ENCODE measurements around the gene XXYLT1.

The XXYLT1 gene

DNA sequence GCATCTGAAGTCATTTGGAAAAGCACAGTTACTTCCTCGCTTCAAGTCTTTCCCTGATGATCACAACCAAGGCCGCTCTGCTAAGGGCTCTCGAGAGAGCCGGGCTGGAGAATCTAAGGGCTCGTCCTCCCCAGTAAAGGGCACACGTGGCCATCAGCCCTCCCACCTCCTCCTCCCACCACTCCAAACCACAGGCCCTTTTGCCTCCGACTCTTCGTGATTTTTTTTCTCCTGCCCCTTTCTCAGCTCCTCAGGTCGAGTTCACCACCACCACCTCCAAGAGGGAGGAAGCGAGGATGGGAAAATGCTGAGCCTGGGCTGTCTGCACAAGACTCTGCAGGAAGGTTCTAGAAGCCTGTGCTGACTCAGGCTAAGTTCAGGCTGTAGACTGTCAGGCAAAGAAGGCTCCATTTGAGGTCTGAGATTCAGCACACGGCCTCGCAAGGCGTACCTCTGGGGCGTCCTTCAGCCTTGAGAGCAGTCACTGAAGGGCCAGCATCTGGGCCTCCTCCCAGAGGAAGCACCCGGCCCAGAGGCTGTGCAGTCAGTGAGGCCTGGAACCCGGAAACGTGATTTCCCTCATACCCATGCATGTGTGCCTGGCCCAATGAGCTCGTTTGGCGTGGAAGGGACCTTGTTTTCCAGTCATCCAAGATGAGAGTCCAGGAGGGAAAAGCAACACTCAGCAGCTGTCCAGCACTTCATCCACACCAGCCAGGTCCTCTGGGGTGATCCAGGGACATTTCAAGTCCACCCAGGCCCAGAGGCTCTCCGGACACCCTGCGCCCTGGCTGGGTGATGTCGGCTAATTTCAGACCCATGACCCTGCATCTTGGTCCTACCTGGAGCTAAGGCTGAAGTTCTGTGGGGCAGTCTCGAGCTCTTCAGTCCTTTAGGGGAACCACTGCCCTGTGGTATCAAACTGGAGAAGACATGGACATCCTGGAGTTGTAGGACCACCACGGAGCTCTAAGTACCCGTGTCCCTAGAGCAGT is 196.8 kb downstream of the XXYLT1 start:
- Histone ChIP-seq H3K36me3 (ENCODE audit: insufficient read depth, insufficient read length, low read length) (peaks cover 26% of the 10 kb centered on the region), H3K9me3 (ENCODE audit: insufficient read depth, low read length) (no peaks in the 10 kb centered on the region), H3K4me1 (ENCODE audit: insufficient read depth, insufficient read length) (peaks cover 15% of the 10 kb centered on the region), H3K4me3 (ENCODE audit: insufficient read length, low read depth) (no peak overlapping the region), H3K27me3 (ENCODE audit: insufficient read depth, insufficient read length) (no peaks in the 10 kb centered on the region), H3K9ac (ENCODE audit: insufficient read length, low read depth) (no peak overlapping the region)
- no peak for TF ChIP-seq ZNF274 (IDR thresholded peaks at IDR 0.05; ENCODE audit: low read depth, low read length)
- no peak for TF ChIP-seq YY1 (IDR thresholded peaks at IDR 0.05; ENCODE audit: insufficient read depth, insufficient read length)
- no peak for TF ChIP-seq SUZ12 (IDR thresholded peaks at IDR 0.05; ENCODE audit: extremely low read depth, insufficient read depth, insufficient read length)
- no peak for DNase-seq (ENCODE audit: low read depth, low spot score)

GRCh38 chr3:195072916-195073564 is 197.9 kb downstream of the XXYLT1 start:
- TF ChIP-seq ZNF274 (IDR thresholded peaks at IDR 0.05; ENCODE audit: low read depth, low read length) (no peak), YY1 (IDR thresholded peaks at IDR 0.05; ENCODE audit: insufficient read depth, insufficient read length) (no peak), SUZ12 (IDR thresholded peaks at IDR 0.05; ENCODE audit: extremely low read depth, insufficient read depth, insufficient read length) (no peak)
- H3K36me3 ChIP-seq (ENCODE audit: insufficient read depth, insufficient read length, low read length) = peaks cover 38% of the 10 kb centered on the region
- no peak for DNase-seq (ENCODE audit: low read depth, low spot score)
- H3K9ac ChIP-seq (ENCODE audit: insufficient read length, low read depth) = no peak overlapping the region
- peaks cover 15% of the 10 kb centered on the region for H3K4me1 ChIP-seq (ENCODE audit: insufficient read depth, insufficient read length)
- no peak overlapping the region for H3K4me3 ChIP-seq (ENCODE audit: insufficient read length, low read depth)
- no peaks in the 10 kb centered on the region for H3K27me3 ChIP-seq (ENCODE audit: insufficient read depth, insufficient read length)
- H3K9me3 ChIP-seq (ENCODE audit: insufficient read depth, low read length) = no peaks in the 10 kb centered on the region

- H3K9ac ChIP-seq (ENCODE audit: insufficient read length, low read depth) = no peak overlapping the region
- peaks cover 10% of the 10 kb centered on the region for H3K4me1 ChIP-seq (ENCODE audit: insufficient read depth, insufficient read length)
- no peak for DNase-seq (ENCODE audit: low read depth, low spot score)
- TF ChIP-seq SUZ12 (IDR thresholded peaks at IDR 0.05; ENCODE audit: extremely low read depth, insufficient read depth, insufficient read length) (no peak), ZNF274 (IDR thresholded peaks at IDR 0.05; ENCODE audit: low read depth, low read length) (no peak), YY1 (IDR thresholded peaks at IDR 0.05; ENCODE audit: insufficient read depth, insufficient read length) (no peak)
- H3K27me3 ChIP-seq (ENCODE audit: insufficient read depth, insufficient read length) = no peaks in the 10 kb centered on the region
- H3K9me3 ChIP-seq (ENCODE audit: insufficient read depth, low read length) = no peaks in the 10 kb centered on the region
- H3K36me3 ChIP-seq (ENCODE audit: insufficient read depth, insufficient read length, low read length) = peaks cover 45% of the 10 kb centered on the region
- no peak overlapping the region for H3K4me3 ChIP-seq (ENCODE audit: insufficient read length, low read depth)
These were observed 198.8 kb downstream of the XXYLT1 start for GRCh38 chr3:195071916-195072820.

GRCh38 chr3:195071011-195071728 is 199.8 kb downstream of the XXYLT1 start:
- Histone ChIP-seq H3K9me3 (ENCODE audit: insufficient read depth, low read length) (no peaks in the 10 kb centered on the region), H3K36me3 (ENCODE audit: insufficient read depth, insufficient read length, low read length) (peaks cover 50% of the 10 kb centered on the region), H3K4me1 (ENCODE audit: insufficient read depth, insufficient read length) (peaks cover 9% of the 10 kb centered on the region), H3K27me3 (ENCODE audit: insufficient read depth, insufficient read length) (no peaks in the 10 kb centered on the region), H3K9ac (ENCODE audit: insufficient read length, low read depth) (no peak overlapping the region), H3K4me3 (ENCODE audit: insufficient read length, low read depth) (no peak overlapping the region)
- no peak for TF ChIP-seq SUZ12 (IDR thresholded peaks at IDR 0.05; ENCODE audit: extremely low read depth, insufficient read depth, insufficient read length)
- DNase-seq (ENCODE audit: low read depth, low spot score) = no peak

- no peak for DNase-seq (ENCODE audit: low read depth, low spot score)
- Histone ChIP-seq H3K27me3 (ENCODE audit: insufficient read depth, insufficient read length) (no peaks in the 10 kb centered on the region), H3K9me3 (ENCODE audit: insufficient read depth, low read length) (no peaks in the 10 kb centered on the region), H3K4me3 (ENCODE audit: insufficient read length, low read depth) (no peak overlapping the region), H3K9ac (ENCODE audit: insufficient read length, low read depth) (no peak overlapping the region), H3K4me1 (ENCODE audit: insufficient read depth, insufficient read length) (peaks cover 7% of the 10 kb centered on the region), H3K36me3 (ENCODE audit: insufficient read depth, insufficient read length, low read length) (peaks cover 50% of the 10 kb centered on the region)
- TF ChIP-seq ZNF274 (IDR thresholded peaks at IDR 0.05; ENCODE audit: low read depth, low read length) (no peak), YY1 (IDR thresholded peaks at IDR 0.05; ENCODE audit: insufficient read depth, insufficient read length) (no peak), SUZ12 (IDR thresholded peaks at IDR 0.05; ENCODE audit: extremely low read depth, insufficient read depth, insufficient read length) (no peak)
These were observed 200.6 kb downstream of the XXYLT1 start for GRCh38 chr3:195070336-195070735.

- DNase-seq (ENCODE audit: low read depth, low spot score) = no peak
- Histone ChIP-seq H3K9ac (ENCODE audit: insufficient read length, low read depth) (no peak overlapping the region), H3K27me3 (ENCODE audit: insufficient read depth, insufficient read length) (no peaks in the 10 kb centered on the region), H3K4me1 (ENCODE audit: insufficient read depth, insufficient read length) (peaks cover 6% of the 10 kb centered on the region), H3K36me3 (ENCODE audit: insufficient read depth, insufficient read length, low read length) (peaks cover 50% of the 10 kb centered on the region), H3K4me3 (ENCODE audit: insufficient read length, low read depth) (no peak overlapping the region), H3K9me3 (ENCODE audit: insufficient read depth, low read length) (no peaks in the 10 kb centered on the region)
- TF ChIP-seq SUZ12 (IDR thresholded peaks at IDR 0.05; ENCODE audit: extremely low read depth, insufficient read depth, insufficient read length) = no peak
- no peak for TF ChIP-seq YY1 (IDR thresholded peaks at IDR 0.05; ENCODE audit: insufficient read depth, insufficient read length)
- no peak for TF ChIP-seq ZNF274 (IDR thresholded peaks at IDR 0.05; ENCODE audit: low read depth, low read length)
These were observed 201.3 kb downstream of the XXYLT1 start for GRCh38 chr3:195069501-195070251.
